GM10248 (cell line): Measurements from ENCODE around the gene TRIM9.

Experiments used
- CTCF ChIA-PET: fragments of 300-600 bp; sonication (Branson Sonifier 250); formaldehyde crosslinking; extraction: SDS; loops from one replicate; lab custom pipeline; 2021; ENCODE audit warnings: antibody characterized with exemption; lab: Yijun Ruan, JAX
- POLR2A ChIA-PET: fragments of 350-650 bp; sonication (Branson Sonifier 250); formaldehyde crosslinking; extraction: SDS; loops from one replicate; lab custom pipeline; 2020; ENCODE audit warnings: antibody characterized with exemption; lab: Yijun Ruan, JAX
- DNase-seq: peaks from one replicate; pipeline ENCODE4 v3.0.0; 2012; ENCODE audit errors: extremely low spot score
- CTCF ChIP-seq: IDR thresholded peaks from 2 replicates; pipeline ENCODE4 v1.5.1; 2012; ENCODE audit warnings: mild to moderate bottlenecking, low read depth; ENCODE audit errors: extremely low read depth, missing control alignments, control extremely low read depth

TRIM9 gene

DNA sequence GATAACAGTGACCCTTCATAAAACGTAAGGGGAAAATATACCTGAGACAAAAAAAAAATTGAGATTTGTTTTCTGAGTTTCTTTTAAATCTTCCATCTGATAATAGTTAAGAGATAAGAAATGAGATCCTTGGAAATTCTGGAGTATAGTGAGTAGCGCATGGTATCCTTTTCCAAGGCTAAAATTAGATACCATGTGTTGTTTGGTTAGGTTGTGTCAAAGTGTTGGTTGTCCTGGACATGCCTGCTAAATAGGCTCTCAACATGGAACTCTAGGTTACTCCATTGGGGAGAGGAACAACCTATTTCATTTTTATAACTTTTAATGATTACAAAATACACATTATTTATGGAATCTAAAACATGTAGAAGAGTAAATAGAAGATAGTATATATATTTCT lies 165.4 kb downstream of the TRIM9 start:
- CTCF ChIA-PET = no interaction called here
- POLR2A ChIA-PET = no interaction called here
- DNase-seq = no peak
- TF ChIP-seq CTCF = no peak

DNA sequence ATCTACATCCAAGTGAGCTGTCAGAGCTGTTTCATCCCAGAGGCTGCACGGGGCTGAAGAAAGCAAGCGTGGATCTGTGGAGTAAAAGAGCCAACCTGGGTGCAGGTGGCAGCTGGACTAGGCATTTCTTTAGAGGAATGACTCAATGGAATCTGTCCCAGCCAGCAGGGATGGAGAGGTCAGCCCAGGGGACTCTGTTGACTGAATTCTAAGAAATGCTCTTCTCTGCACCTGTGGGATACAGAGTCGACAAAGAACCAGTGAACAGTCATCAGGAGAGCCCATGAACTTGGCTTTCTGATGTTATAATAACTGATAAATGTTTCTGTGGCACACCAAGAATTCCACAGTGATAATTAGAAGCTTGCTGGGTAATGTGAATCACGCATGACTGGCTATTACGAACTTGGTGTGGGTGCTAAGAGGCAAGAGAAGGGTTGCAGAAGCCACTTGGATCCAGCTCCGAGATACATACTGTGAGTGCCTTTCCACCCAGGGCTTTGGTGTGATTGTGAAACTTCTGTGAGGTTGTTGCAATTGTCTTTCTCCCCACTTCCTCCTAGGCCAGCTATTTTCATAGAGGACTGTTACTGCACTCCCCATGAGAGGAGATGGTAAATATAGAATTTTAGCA lies 166.8 kb downstream of the TRIM9 start:
- peak; percentile 32 for DNase-seq
- POLR2A ChIA-PET = interaction anchor here (0.6 kb wide), 1 partner anchor 20 kb away, joined by 8 read pairs; no protein-coding TSS in a partner anchor
- CTCF ChIA-PET = interaction anchor here (1.2 kb wide), 1 partner anchor 41 kb away, joined by 3 read pairs; no protein-coding TSS in a partner anchor
- no peak for TF ChIP-seq CTCF

GRCh38 chr14:50926851-50927386 lies 168.0 kb downstream of the TRIM9 start:
- ChIA-PET POLR2A (no interaction called here), CTCF (interaction anchor here (1.6 kb wide), 1 partner anchor 12 kb away, joined by 7 read pairs; no protein-coding TSS in a partner anchor)
- no peak for TF ChIP-seq CTCF
- DNase-seq = no peak
